Astrocyte of the cerebellum (primary cell): ENCODE results near the gene STEAP1.
A peak's percentile ranks its signal among the peaks of the same experiment; 100 is the strongest.
"Not testable (repeated sequence)": the region's sequence is repeated elsewhere in the genome, so short reads cannot be mapped to it uniquely, and the experiment has no call there.

ENCODE experiments used
- DNase-seq: peaks from one replicate; pipeline ENCODE4 v3.0.0-alpha.2; 2011; ENCODE audit warnings: low read depth
- H3K4me3 ChIP-seq: 2 replicates; pipeline ENCODE4 v1.5.1; 2011; ENCODE audit warnings: mild to moderate bottlenecking, low read depth, low read length, moderate library complexity
- CTCF ChIP-seq: IDR thresholded peaks from 2 replicates; pipeline ENCODE4 v1.5.1; 2012; ENCODE audit warnings: low read length, low read depth, moderate library complexity, mild to moderate bottlenecking; ENCODE audit errors: missing control alignments
- in situ Hi-C: cut with HindIII; loops from 2 replicates; pipeline ENCODE4 v1.10.0; 2017; ENCODE audit warnings: low sequenced_read_pairs

STEAP1 gene

GRCh38 chr7:90153943-90154771, at the start of gene STEAP1:
TSS of gene STEAP1 (plus strand) at chr7:90154469. CDS start at chr7:90159789, 5,320 bp downstream.
- in situ Hi-C loops, result not testable (repeated sequence)
- peak; percentile 72 for TF ChIP-seq CTCF
- H3K4me3 ChIP-seq, result peak within 1 kb of the TSS; percentile 55
- peak; percentile 83 for DNase-seq

- in situ Hi-C loops, H3K4me3 ChIP-seq: not testable (repeated sequence)
Observed at GRCh38 chr7:90114972-90115371, 39.3 kb upstream of the STEAP1 start.

GRCh38 chr7:90118551-90119177, 35.6 kb upstream of the STEAP1 start:
- in situ Hi-C loops, DNase-seq: not testable (repeated sequence)
- H3K4me3 ChIP-seq, result peak overlapping the region; percentile 38

More at GRCh38 chr7:90114972-90115371, 39.3 kb upstream of the STEAP1 start:
- not testable (repeated sequence) for DNase-seq

GRCh38 chr7:90119178-90119971, 34.9 kb upstream of the STEAP1 start:
- peak overlapping the region; percentile 38 for H3K4me3 ChIP-seq
- DNase-seq, result no peak
- no peak for TF ChIP-seq CTCF
- in situ Hi-C loops, result no loop called here

- H3K4me3 ChIP-seq, in situ Hi-C loops, DNase-seq: not testable (repeated sequence)
Observed at GRCh38 chr7:90120205-90120604, 34.1 kb upstream of the STEAP1 start.

- in situ Hi-C loops, H3K4me3 ChIP-seq, DNase-seq: not testable (repeated sequence)
Observed at GRCh38 chr7:90131746-90132145, 22.5 kb upstream of the STEAP1 start.

- H3K4me3 ChIP-seq, DNase-seq, in situ Hi-C loops: not testable (repeated sequence)
Observed at GRCh38 chr7:90147079-90147960, 6.9 kb upstream of the STEAP1 start.

- DNase-seq, in situ Hi-C loops, H3K4me3 ChIP-seq: not testable (repeated sequence)
- peak; percentile 54 for TF ChIP-seq CTCF
Observed at GRCh38 chr7:90149428-90149827, 4.8 kb upstream of the STEAP1 start.

GRCh38 chr7:90151884-90152283, 2.4 kb upstream of the STEAP1 start:
- DNase-seq, result not testable (repeated sequence)

GRCh38 chr7:90152642-90153253, 1.5 kb upstream of the STEAP1 start:
- in situ Hi-C loops, H3K4me3 ChIP-seq: not testable (repeated sequence)
- peak; percentile 59 for DNase-seq

More at GRCh38 chr7:90151884-90152283, 2.4 kb upstream of the STEAP1 start:
- H3K4me3 ChIP-seq, in situ Hi-C loops: not testable (repeated sequence)
